HG03064 (cell line): Measurements from ENCODE around the gene GCSH.
A peak's percentile ranks its signal among the peaks of the same experiment; 100 is the strongest.

Experiments used
- ATAC-seq: cut with Tn5 transposase; IDR thresholded peaks from one replicate; pipeline ENCODE4 v1.9.1; 2021; ENCODE audit warnings: low read depth; ENCODE audit not compliant: unreplicated experiment

GCSH gene

GRCh38 chr16:81105946-81106345, 9.8 kb upstream of the GCSH start:
- ATAC-seq, result no peak

GRCh38 chr16:81101702-81102101, 5.5 kb upstream of the GCSH start:
- no peak for ATAC-seq

DNA sequence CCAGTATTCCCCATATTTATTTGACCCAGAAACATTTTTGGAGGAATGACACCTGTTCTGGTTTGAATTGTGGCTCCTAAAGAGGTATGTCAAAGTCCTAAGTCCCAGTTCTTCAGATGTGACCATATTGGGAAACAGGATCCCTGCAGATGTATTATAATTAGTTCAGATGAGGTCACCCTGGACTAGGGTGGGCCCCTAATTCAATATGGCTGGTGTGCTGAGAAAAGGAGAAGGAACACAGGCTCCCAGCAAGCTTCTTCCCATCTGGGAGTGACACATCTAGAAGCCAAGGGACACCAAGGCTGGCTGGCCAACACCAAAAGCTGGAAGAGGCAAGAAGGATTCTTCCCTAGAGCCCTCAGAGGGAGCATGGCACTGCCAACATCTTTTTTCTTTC, 3.8 kb upstream of the GCSH start:
- no peak for ATAC-seq

DNA sequence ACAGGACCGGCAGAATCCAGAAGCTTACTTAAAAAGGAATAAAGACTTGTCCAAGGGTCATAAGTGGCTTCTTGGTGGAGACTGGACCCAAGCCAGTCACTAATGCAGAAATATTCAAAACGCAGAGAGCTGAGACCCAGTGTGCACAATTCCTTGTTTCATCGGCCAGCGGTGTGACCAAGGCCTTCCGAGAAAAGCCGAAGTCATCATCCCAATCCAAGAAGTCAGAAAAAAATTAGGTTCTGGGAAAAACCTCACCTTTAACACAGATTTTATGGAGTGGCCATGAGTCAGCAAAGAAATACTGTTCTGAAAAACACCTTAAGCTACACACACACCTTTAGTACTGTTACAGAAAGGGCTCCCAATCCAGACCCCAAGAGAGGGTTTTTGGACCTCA, 1.0 kb upstream of the GCSH start:
- ATAC-seq, result no peak

- no peak for ATAC-seq
Observed at GRCh38 chr16:81096715-81097208, 567 bp upstream of the GCSH start.

GRCh38 chr16:81095653-81095952, 592 bp downstream of the GCSH start:
- peak; percentile 11 for ATAC-seq

DNA sequence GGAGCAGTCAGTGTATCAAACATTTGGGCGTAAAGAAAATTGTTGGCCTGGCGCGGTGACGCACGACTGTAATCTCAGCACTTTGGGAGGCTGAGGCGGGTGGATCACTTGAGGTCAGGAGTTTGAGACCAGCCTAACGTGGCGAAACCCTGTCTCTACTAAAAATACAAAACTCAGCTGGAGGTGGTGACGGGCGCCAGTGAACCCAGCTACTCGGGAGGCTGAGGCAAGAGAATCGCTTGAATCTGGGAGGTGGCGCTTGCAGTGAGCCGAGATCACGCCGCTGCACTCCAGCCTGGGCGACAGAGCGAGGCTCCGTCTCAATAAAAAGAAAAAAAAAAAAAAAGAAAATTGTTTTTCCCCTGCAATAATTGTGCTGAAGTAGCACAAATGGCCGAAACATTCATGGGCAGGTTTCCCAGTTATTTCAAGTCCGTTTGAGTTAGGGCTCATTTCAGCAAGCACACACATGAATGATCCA, 1.4 kb downstream of the GCSH start:
- no peak for ATAC-seq

DNA sequence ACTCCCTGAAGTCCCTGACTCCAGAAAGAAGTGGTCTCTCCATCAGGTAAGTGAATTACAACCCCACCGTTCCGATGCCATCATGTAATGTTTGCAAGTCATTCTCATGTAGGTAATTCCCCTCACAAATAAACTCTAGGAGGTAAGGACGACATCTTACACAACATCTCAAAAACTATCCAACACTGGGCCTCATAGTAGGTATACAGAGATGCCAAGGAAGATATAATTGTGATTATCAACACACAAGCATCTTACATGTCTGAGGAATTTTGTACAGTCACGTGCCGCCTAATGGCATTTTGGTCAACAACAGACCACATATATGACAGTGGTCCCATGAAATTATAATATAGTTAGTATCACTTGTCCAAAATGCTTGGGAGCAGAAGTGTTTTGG, 7.4 kb downstream of the GCSH start:
- no peak for ATAC-seq

GRCh38 chr16:81081014-81081413, 15.2 kb downstream of the GCSH start:
- ATAC-seq, result no peak

DNA sequence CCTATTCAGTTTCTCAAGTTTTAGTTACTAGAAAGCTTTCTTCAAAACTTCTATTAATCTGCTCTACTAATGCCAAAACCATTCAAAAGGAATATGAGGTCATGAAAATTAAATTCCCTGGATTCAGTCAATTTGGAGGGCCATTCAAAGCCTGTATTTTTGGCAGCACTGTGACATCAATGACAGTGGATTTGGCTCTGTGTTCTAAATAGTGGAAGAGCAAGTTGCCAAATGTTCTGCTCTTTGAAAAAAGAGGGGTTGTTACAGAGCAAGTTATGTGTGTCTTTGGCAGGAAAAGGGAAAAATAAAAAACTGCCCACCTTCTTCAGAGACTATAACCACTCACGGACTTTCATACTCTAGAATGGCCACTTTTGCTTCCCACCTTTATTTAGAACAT, 16.0 kb downstream of the GCSH start:
- ATAC-seq, result no peak

DNA sequence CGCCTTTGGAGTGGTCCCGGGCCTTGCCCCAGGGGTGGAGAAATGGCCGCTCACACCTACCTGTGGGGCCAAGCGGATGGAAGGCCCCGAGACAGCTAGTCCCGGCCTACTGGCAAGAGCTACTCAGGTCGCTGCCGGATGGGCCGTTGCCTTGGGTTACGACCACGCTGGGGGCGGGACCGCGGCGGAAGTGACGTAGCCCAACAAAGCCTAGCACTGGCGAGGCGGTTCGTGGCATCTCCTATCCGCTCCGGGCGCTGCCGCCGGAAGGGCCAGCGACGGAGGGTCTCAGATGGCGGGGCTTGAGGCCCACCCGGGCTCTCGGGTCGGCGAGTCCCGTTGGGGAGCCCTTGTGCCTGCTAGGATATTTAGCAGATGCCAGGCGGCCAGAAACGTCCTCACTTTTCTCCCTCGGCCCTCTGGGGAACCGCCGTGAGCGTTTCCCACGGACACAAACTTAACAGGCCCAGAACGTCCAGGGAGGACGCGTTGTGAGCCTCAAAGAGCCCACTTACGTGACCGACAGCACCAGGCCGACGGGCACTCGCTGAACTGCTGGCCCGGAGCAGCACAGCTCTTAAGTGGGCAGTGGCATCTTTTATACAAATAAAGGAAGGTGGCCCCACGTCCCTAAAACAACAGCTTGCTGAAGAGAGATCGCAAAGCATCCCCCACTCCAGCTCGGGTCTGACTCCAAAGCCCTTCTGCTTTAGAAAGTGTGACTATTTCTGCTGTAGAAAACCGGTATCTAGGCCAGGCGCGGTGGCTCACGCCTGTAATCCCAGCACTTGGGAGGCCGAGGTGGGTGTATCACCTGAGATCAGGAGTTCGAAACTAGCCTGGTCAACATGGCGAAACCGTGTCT, 18.9 kb downstream of the GCSH start, which contains the start of gene C16orf46:
C16orf46 (minus strand) TSS at position 163 of the 865 bp plus-strand sequence. CDS start 13,283 bp downstream, outside the sequence.
- ATAC-seq, result peak; percentile 96

DNA sequence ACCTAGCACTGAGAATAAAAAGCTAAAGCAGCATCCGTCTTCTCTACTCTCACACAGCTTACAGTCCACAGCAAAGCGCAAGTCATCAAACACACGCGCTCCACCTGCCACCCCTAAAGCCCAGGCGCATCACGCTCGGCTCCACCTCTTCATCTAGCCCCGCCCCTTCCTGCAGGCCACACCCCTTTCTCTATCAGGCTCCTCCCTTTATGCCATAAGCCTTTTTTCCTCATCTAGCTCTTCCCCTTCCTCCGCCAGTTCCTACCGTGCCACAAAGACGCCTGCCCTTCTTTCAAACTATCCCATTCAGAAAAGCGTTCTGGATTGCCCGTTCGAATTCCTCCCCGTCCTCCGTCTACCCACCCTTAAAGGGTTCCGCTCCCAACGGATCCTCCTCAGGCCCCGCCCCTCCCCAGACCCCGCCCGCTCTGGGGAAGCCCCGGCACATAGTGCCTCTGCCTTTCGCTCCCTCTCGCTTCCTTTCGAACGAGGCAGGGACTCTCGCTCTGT, 19.6 kb downstream of the GCSH start:
- peak; percentile 85 for ATAC-seq

DNA sequence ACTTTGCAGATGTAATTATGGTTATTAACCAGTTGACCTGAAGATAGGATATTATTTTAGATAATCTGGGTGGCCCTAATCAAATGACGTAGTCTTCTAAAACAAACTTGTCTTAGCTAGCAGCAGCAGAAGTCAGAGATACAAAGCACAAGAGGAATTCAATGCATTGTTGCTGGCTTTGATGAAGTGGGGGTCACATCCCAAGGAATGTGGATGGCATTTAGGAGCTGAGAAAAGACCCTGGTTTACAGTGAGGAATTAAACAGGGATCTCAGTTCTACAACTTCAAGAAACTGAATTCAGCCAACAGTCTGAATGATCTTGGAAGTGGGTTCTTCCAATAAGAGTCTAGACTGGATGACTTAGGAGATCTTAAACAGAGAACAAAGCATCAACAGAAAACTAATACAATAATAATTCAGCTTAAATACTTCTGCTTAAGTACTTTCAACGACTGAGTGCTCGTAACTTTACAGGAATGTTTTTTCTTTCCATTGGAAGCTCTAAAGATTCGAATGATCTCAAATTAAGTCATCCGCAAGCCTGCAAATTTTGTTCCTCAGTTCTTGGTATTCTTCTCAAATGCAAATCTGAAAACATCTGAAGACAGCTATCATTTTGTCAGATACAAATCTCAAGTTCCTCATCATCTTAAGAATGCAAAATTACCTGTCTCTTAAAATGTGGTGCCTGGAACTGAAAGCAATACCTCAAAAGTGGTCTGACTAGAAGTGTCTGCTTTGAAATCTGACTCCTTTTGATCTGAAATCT, 22.4 kb downstream of the GCSH start:
- ATAC-seq, result no peak

DNA sequence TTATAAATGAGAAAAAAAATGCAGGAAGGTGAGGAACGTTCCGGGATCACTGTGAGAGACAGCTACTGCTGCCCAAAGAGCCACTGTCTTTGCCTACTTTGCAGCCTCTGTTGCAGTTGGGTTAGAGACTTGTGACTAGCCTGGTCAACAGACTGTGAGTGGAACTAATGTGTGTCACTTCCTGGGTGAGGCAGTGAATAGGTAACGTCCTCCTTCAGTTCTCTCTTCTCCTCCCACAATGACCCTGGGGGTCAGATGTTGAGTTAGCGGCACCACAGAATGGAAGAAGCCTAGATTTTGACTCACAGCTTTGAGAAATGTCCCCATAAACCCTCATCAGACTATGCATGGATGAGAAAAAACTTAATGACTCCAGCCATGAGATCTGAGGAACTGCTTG, 24.4 kb downstream of the GCSH start:
- ATAC-seq, result no peak

GRCh38 chr16:81070979-81071378, 25.2 kb downstream of the GCSH start:
- ATAC-seq, result no peak

GRCh38 chr16:81069063-81069462, 27.1 kb downstream of the GCSH start:
- ATAC-seq, result no peak

GRCh38 chr16:81067166-81067565, 29.0 kb downstream of the GCSH start:
- ATAC-seq, result no peak

DNA sequence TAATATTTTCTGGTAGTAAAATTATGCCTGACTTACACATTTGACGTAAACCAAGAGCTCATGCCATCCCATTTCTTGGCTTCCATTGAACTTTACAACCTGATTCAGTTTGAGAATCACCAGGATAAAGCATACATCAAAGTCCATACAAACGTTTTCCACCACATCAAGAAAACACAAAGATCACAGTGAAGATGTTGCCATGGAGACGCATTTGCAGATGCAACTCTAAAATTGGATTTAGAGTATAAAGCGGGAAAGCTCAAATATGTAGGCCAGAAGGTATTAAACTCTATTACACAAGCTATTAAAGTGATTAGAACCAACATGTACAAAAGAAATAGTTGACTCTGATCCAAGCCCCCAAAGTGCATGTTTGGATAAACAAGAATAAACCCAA, 29.5 kb downstream of the GCSH start:
- no peak for ATAC-seq

- no peak for ATAC-seq
Observed at GRCh38 chr16:81061871-81062608, 34.2 kb downstream of the GCSH start.

GRCh38 chr16:81061307-81061640, 34.9 kb downstream of the GCSH start:
- ATAC-seq, result no peak
